ENCODE measurements around the gene SLC11A1. TPM values are rescaled to one million over a fixed set of nuclear protein-coding genes. Genes with fewer than 3 reads are reported as not detected.
A peak's percentile ranks its signal among the peaks of the same experiment; 100 is the strongest.

SLC11A1 gene
- total RNA-seq, 6 donors from 2014 or later, result 145 to 3,249 (median 371) TPM

DNA sequence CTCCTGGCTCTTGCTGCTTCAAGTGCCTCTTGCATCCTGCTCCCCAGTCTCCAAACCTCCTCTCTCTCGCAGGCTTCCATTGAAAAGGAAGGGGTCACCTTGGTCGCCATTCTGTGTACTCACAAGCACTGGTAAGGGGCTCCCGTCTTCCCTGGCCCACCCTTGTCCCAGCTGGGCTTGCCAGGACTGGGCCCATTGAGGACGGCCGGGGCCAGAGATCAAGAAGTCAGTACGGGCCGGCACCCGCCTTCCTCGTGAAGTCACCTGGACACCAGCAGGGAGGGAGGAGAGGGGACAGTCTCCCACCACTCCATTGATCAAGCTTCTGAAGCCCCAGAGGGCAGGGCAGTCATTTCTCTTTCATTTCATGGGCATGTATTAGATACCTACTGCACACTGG is 41.4 kb upstream of the SLC11A1 start:
- TF ChIP-seq POLR2A (IDR thresholded peaks at IDR 0.05) (no peak), POLR2AphosphoS5 (IDR thresholded peaks at IDR 0.05) (no peak), EP300 (IDR thresholded peaks at IDR 0.05) (no peak)
- TF ChIP-seq, protein P1, sequence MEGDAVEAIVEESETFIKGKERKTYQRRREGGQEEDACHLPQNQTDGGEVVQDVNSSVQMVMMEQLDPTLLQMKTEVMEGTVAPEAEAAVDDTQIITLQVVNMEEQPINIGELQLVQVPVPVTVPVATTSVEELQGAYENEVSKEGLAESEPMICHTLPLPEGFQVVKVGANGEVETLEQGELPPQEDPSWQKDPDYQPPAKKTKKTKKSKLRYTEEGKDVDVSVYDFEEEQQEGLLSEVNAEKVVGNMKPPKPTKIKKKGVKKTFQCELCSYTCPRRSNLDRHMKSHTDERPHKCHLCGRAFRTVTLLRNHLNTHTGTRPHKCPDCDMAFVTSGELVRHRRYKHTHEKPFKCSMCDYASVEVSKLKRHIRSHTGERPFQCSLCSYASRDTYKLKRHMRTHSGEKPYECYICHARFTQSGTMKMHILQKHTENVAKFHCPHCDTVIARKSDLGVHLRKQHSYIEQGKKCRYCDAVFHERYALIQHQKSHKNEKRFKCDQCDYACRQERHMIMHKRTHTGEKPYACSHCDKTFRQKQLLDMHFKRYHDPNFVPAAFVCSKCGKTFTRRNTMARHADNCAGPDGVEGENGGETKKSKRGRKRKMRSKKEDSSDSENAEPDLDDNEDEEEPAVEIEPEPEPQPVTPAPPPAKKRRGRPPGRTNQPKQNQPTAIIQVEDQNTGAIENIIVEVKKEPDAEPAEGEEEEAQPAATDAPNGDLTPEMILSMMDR (IDR thresholded peaks at IDR 0.05), result no peak
- ATAC-seq (ENCODE audit: low FRiP score in 2 of 2) (no peak), DNase-seq (no peak)
- Histone ChIP-seq H3K36me3 (peaks cover 4 to 22% (median 15%) of the 10 kb centered on the region in 4 donors), H3K27ac (no peak overlapping the region), H3K9me3 (no peaks in the 10 kb centered on the region), H3K4me3 (no peak overlapping the region), H3K27me3 (no peaks in the 10 kb centered on the region), H3K4me1 (no peaks in the 10 kb centered on the region)
- 87 to 97% methylated on average over 9 of the region's 9 CpGs for WGBS, 2 donors

DNA sequence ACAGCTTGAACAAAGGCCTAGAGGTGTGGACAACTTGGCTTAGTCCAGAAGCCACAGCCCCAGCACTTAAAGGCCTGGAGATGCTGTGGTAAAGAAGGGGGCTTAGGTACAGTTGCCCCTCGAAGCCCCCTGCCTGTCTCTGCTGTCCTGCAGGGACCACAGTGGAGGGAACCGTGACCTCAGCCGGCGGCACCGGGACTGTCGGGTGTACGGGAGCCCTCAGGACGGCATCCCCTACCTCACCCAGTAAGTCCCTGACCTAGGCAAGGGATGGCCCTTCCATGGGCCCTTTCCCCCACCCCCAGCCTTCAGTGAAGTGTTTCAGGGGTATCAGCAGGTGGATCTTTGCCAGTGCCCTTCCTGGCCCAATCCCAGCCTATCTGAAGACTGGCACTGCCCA is 40.7 kb upstream of the SLC11A1 start:
- Histone ChIP-seq H3K4me1 (no peaks in the 10 kb centered on the region), H3K36me3 (peaks cover 4 to 22% (median 19%) of the 10 kb centered on the region in 4 donors), H3K27ac (no peak overlapping the region), H3K27me3 (no peaks in the 10 kb centered on the region), H3K4me3 (no peak overlapping the region), H3K9me3 (no peaks in the 10 kb centered on the region)
- ATAC-seq (ENCODE audit: low FRiP score in 2 of 2) (no peak), DNase-seq (no peak)
- 92 to 100% methylated on average over 7 to 8 of the region's 8 CpGs for WGBS, 2 donors
- TF ChIP-seq EP300 (IDR thresholded peaks at IDR 0.05) (no peak), POLR2AphosphoS5 (IDR thresholded peaks at IDR 0.05) (no peak)
- TF ChIP-seq, protein P1 (IDR thresholded peaks at IDR 0.05), result no peak

DNA sequence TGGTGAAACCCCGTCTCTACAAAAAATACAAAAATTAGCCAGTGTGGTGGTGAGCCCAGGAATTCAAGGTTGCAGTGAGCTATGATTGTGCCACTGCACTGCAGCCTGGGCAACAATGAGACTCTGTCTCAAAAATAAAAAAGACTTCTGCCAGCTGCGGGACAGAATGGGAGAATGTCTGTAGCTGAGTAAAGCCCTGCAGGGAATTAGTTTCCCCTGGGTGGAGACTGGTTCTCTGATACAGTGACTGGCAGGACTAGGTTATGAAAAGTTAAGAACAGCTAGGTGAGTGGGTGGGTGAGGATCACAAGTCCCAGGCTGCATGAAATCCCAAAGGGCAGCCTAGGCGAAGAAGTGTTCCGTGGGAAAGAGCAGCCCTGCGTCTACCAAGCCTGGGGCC is 39.2 kb upstream of the SLC11A1 start:
- WGBS, 2 donors, result 91 to 94% methylated on average over 5 of the region's 5 CpGs
- Histone ChIP-seq H3K36me3 (peaks cover 4 to 22% (median 19%) of the 10 kb centered on the region in 4 donors), H3K27me3 (no peaks in the 10 kb centered on the region), H3K4me3 (no peak overlapping the region), H3K4me1 (no peaks in the 10 kb centered on the region), H3K27ac (no peak overlapping the region), H3K9me3 (no peaks in the 10 kb centered on the region)
- DNase-seq (no peak), ATAC-seq (ENCODE audit: low FRiP score in 2 of 2) (no peak)
- TF ChIP-seq POLR2AphosphoS5 (IDR thresholded peaks at IDR 0.05), result no peak
- no peak for TF ChIP-seq EP300 (IDR thresholded peaks at IDR 0.05)
- TF ChIP-seq, protein P1 (IDR thresholded peaks at IDR 0.05), result no peak
- TF ChIP-seq POLR2A (IDR thresholded peaks at IDR 0.05), result no peak

DNA sequence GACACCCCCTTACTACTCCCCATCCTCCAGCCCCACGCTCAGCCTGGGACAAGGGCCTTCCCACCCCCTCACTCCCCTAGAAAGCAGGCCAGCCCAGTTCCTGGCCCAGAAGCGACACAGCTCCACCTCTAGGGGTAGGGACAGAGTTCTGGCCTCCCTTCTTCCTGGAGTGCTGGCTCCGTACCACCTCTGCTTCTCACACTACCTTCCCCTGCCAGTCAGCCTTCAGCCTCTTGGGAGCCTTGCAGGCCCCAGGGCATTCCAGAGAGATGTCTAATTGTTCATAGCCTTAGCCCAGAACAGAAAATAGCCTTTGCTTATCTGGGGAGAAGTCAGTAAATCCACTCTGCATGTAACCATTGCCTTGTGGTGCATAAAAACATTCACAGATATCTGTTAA is 38.5 kb upstream of the SLC11A1 start:
- TF ChIP-seq, protein P1 (IDR thresholded peaks at IDR 0.05), result no peak
- TF ChIP-seq POLR2AphosphoS5 (IDR thresholded peaks at IDR 0.05) (no peak), EP300 (IDR thresholded peaks at IDR 0.05) (no peak), POLR2A (IDR thresholded peaks at IDR 0.05) (no peak)
- Histone ChIP-seq H3K4me3 (no peak overlapping the region), H3K27ac (no peak overlapping the region), H3K27me3 (no peaks in the 10 kb centered on the region), H3K9me3 (no peaks in the 10 kb centered on the region), H3K36me3 (peaks cover 4 to 22% (median 19%) of the 10 kb centered on the region in 4 donors), H3K4me1 (no peaks in the 10 kb centered on the region)
- DNase-seq, result no peak
- WGBS, 2 donors, result 67 to 95% methylated on average over 1 to 3 of the region's 3 CpGs
- no peak for ATAC-seq (ENCODE audit: low FRiP score in 2 of 2)

DNA sequence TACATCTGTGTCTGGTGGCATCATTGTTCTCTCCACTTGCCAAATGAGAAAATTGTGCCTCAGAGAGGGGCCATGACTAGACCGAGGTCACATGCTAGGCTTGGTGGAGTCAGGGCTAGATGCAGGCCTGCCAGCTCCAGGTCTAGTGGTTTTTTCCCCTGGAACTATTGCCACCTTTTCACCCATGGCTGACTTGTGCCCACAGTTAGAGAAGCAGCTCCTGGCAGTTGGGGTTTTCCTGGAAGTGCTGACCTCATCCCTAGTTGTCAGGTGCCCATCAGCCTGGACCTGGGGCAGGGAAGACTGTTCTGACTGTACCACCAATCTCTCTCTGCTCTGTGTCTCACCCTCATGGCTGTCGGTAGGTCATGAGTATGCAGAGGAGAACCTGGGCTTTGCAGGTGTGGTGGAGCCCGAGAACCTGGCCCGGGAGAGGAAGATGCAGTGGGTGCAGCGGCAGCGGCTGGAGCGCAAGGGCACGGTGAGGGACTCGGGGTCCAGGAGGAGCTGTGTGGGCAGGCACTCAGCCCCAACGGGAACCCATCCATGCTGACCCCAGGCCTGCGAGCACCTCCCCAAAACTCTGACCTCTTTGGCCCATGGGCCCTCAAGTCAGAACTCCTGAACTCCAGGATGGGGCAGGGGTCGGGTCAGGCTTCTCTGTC is 37.9 kb upstream of the SLC11A1 start:
- TF ChIP-seq POLR2AphosphoS5 (IDR thresholded peaks at IDR 0.05), result no peak
- TF ChIP-seq, protein P1 (IDR thresholded peaks at IDR 0.05), result no peak

More for the DNA sequence above, 37.9 kb upstream of the SLC11A1 start:
- Histone ChIP-seq H3K27ac (no peak overlapping the region), H3K27me3 (no peaks in the 10 kb centered on the region), H3K4me1 (no peaks in the 10 kb centered on the region), H3K9me3 (no peaks in the 10 kb centered on the region), H3K36me3 (peaks cover 4 to 20% (median 19%) of the 10 kb centered on the region in 4 donors), H3K4me3 (no peak overlapping the region)
- ATAC-seq (ENCODE audit: low FRiP score in 2 of 2) (no peak), DNase-seq (peak in 1 of 2 donors; percentile 57)
- WGBS, 2 donors, result 96 to 100% methylated on average over 6 to 12 of the region's 12 CpGs

Measured in upper lobe of left lung (tissue), 6 donors.